Epidermal melanocyte (primary cell): ENCODE measurements around the gene IFI44L.

Experiments used
- DNase-seq: peaks from one replicate; pipeline ENCODE4 v3.0.0; 2011; ENCODE audit warnings: low spot score; ENCODE audit not compliant: insufficient read length

The IFI44L gene

GRCh38 chr1:78687914-78688313, 67.7 kb downstream of the IFI44L start:
- DNase-seq, result no peak

GRCh38 chr1:78688697-78689096, 68.4 kb downstream of the IFI44L start:
- DNase-seq, result peak; percentile 39

GRCh38 chr1:78690516-78690915, 70.3 kb downstream of the IFI44L start:
- DNase-seq, result no peak

GRCh38 chr1:78691995-78692747, 71.9 kb downstream of the IFI44L start:
- DNase-seq, result no peak
